Ishikawa (cell line): ENCODE measurements around the gene TSPAN11.

ENCODE experiments used
- CEBPB ChIP-seq: IDR thresholded peaks from 2 replicates; pipeline ENCODE4 v1.6.1; 2012
- CREB1 ChIP-seq: IDR thresholded peaks from 2 replicates; pipeline ENCODE4 v1.6.1; 2012; ENCODE audit warnings: low read depth
- EGR1 ChIP-seq: IDR thresholded peaks from 2 replicates; pipeline ENCODE4 v1.6.1; 2012
- EP300 ChIP-seq: IDR thresholded peaks from 2 replicates; pipeline ENCODE4 v1.6.1; 2012; ENCODE audit warnings: borderline replicate concordance
- FOXM1 ChIP-seq: IDR thresholded peaks from 2 replicates; pipeline ENCODE4 v1.6.1; 2012; ENCODE audit warnings: low read depth, borderline replicate concordance
- NFIC ChIP-seq: IDR thresholded peaks from 2 replicates; pipeline ENCODE4 v1.6.1; 2012
- RAD21 ChIP-seq: IDR thresholded peaks from 2 replicates; pipeline ENCODE4 v1.6.1; 2012; ENCODE audit warnings: low read depth
- REST ChIP-seq: IDR thresholded peaks from 2 replicates; pipeline ENCODE4 v1.6.1; 2012; ENCODE audit warnings: low read depth, mild to moderate bottlenecking
- TAF1 ChIP-seq: IDR thresholded peaks from 2 replicates; pipeline ENCODE4 v1.6.1; 2012; ENCODE audit warnings: low read depth, mild to moderate bottlenecking
- TCF12 ChIP-seq: IDR thresholded peaks from 2 replicates; pipeline ENCODE4 v1.6.1; 2012; ENCODE audit warnings: low read depth
- TEAD4 ChIP-seq: IDR thresholded peaks from 2 replicates; pipeline ENCODE4 v1.6.1; 2012
- USF1 ChIP-seq: IDR thresholded peaks from 2 replicates; pipeline ENCODE4 v1.6.1; 2012
- YY1 ChIP-seq: IDR thresholded peaks from 2 replicates; pipeline ENCODE4 v1.6.1; 2012; ENCODE audit warnings: low read depth
- ZBTB7A ChIP-seq: IDR thresholded peaks from 2 replicates; pipeline ENCODE4 v1.6.1; 2012; ENCODE audit warnings: low read depth
- TF ChIP-seq, protein P1 (sequence below): IDR thresholded peaks from 2 replicates; pipeline ENCODE4 v1.6.1; 2012

Gene TSPAN11

DNA sequence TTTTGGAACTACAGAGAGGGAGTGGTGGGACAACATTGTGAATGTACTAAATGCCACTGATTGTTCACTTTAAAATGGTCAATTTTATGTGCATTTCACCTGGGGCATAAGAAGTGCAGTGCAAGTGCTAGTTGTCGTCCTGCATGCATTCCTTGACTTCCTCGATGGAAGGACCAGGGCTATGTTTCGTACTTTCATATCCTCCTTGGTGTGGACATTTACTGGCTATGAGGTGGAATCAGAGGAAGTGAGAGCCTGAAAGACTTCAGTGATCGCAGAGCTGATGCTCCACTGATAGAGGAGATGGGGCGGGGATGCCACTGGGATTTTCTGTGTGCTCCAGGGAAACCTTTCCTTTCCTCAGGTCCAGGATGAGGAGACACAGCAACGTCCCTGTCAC is 93.0 kb downstream of the TSPAN11 start:
- TF ChIP-seq EP300 (no peak), CREB1 (no peak), TEAD4 (no peak), FOXM1 (no peak), NFIC (no peak), RAD21 (no peak), EGR1 (no peak), USF1 (no peak), REST (no peak), TAF1 (no peak), YY1 (no peak)
- TF ChIP-seq, protein P1, sequence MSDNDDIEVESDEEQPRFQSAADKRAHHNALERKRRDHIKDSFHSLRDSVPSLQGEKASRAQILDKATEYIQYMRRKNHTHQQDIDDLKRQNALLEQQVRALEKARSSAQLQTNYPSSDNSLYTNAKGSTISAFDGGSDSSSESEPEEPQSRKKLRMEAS = no peak

GRCh38 chr12:31019976-31020375 is 93.4 kb downstream of the TSPAN11 start:
- TF ChIP-seq ZBTB7A (no peak), TEAD4 (no peak), CEBPB (no peak), EGR1 (no peak), TAF1 (no peak), NFIC (no peak), CREB1 (no peak), EP300 (no peak), REST (no peak), FOXM1 (no peak), USF1 (no peak), TCF12 (no peak), YY1 (no peak), RAD21 (no peak)
- TF ChIP-seq, protein P1 = no peak

- TF ChIP-seq RAD21 (no peak), YY1 (no peak), TCF12 (no peak), TAF1 (no peak), EP300 (no peak), NFIC (no peak), TEAD4 (no peak), ZBTB7A (no peak), CREB1 (no peak), FOXM1 (no peak), CEBPB (no peak), EGR1 (no peak), USF1 (no peak)
- TF ChIP-seq, protein P1 = no peak
Measured at GRCh38 chr12:31020385-31021166, 94.0 kb downstream of the TSPAN11 start.

- TF ChIP-seq TCF12 = no peak
- TF ChIP-seq EP300 = no peak
- no peak for TF ChIP-seq TAF1
- TF ChIP-seq ZBTB7A = no peak
- no peak for TF ChIP-seq FOXM1
- TF ChIP-seq TEAD4 = no peak
- TF ChIP-seq CREB1 = no peak
- TF ChIP-seq EGR1 = no peak
- TF ChIP-seq RAD21 = no peak
- TF ChIP-seq, protein P1 = no peak
- TF ChIP-seq NFIC = no peak
- TF ChIP-seq YY1 = no peak
- no peak for TF ChIP-seq CEBPB
Measured at GRCh38 chr12:31021181-31021580, 94.6 kb downstream of the TSPAN11 start.
